ENCODE measurements around the gene FBXO21. TPM values are rescaled to one million over a fixed set of nuclear protein-coding genes. Genes with fewer than 3 reads are reported as not detected.

FBXO21 gene
- total and polyA plus RNA-seq, 9 donors = 47.8 to 287 (median 116) TPM

DNA sequence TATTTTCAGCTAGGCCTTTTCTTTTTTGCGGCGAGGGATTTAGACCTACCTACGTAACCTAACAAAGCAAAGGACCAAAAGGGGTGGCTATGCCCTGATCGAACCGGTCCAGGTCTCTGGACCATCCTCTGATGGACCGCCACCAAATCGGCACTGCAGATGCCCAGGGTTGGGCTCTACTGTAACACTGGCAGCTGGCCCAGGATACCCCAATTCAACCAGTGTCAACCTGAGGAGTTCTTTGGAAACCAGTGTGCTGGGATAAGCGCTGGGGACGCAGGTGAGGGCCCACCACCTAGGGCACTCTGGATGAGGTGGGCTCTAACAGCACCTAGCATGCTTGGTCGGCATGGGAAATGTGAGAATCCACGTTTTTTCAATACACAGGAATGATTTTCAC, 32.2 kb downstream of the FBXO21 start:
- Histone ChIP-seq H3K36me3 (no peaks in the 10 kb centered on the region), H3K4me1 (ENCODE audit: insufficient read depth) (peaks cover 10% of the 10 kb centered on the region), H3K27ac (no peak overlapping the region), H3K4me3 (no peak overlapping the region), H3K9me3 (no peaks in the 10 kb centered on the region), H3K27me3 (no peaks in the 10 kb centered on the region)
- WGBS, 3 donors = 87 to 94% (median 94%) methylated on average over 11 of the region's 11 CpGs
- TF ChIP-seq POLR2A (IDR thresholded peaks at IDR 0.05) (no peak), CTCF (IDR thresholded peaks at IDR 0.05) (no peak), EP300 (IDR thresholded peaks at IDR 0.05) (no peak)
- DNase-seq = no peak
- intact Hi-C loops (cut with DNase I) = no loop called here

- TF ChIP-seq CTCF (IDR thresholded peaks at IDR 0.05) = peak; percentile 39 to 69 (median 48)
- TF ChIP-seq POLR2A (IDR thresholded peaks at IDR 0.05) = no peak
- H3K4me3 ChIP-seq = no peak overlapping the region
- intact Hi-C loops (cut with DNase I) = no loop called here
- peak; percentile 44 to 76 (median 52) for DNase-seq
- no peaks in the 10 kb centered on the region for H3K9me3 ChIP-seq
- H3K27me3 ChIP-seq = no peaks in the 10 kb centered on the region
- no peaks in the 10 kb centered on the region for H3K36me3 ChIP-seq
- 79 to 85% (median 83%) methylated on average over 44 to 47 of the region's 47 CpGs for WGBS, 3 donors
- H3K4me1 ChIP-seq (ENCODE audit: insufficient read depth) = no peaks in the 10 kb centered on the region
- no peak overlapping the region for H3K27ac ChIP-seq
Measured at GRCh38 chr12:117155278-117156060, 34.8 kb downstream of the FBXO21 start.

DNA sequence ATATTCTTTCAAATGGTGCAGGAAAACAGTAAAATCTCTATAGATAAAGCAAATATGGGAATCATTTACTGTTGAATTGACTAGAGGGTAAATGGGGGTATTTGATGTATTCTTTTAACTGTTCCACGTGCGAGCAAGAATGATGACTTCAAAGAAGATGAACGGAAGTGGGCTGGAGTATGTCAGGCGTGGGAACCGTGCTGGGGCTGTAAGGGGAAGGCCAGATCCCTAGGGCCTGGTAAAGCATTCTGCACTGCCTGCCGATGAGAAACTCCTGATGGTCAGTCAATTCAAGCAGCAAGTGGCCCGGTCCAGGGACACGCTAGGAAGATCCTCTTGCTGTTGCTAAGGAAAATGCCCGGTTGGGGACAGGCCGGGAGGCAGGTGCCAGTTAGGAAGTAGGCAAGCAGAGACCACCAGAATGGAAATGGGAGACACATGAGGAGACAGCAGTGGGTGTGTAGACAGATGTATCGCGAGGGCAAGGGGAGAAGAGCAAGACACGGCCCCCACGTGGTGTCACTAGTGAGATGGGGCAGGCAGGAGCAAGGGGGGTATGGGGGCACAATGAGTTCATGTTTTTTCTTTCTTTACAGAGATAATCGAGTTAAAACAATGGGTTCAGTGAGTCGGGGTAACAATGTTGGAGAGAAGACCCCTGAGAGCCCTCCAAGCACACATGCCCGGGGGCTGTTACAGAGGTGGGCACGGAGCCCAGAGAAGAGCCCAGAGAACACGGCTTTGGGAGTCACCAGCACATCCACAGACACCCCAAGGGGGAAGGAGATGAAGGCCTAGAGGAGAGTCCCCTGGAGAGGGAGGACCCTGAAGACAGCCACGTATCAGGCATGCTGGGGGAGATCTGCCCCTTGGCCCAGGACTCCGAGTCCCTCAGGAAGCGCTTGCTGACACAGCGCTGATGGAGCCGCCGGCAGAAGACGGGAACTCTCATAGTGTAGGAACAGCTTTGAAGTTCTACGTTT, 37.2 kb downstream of the FBXO21 start:
- no peak overlapping the region for H3K4me3 ChIP-seq
- no peaks in the 10 kb centered on the region for H3K4me1 ChIP-seq (ENCODE audit: insufficient read depth)
- WGBS, 3 donors = 73 to 77% (median 74%) methylated on average over 27 of the region's 27 CpGs
- intact Hi-C loops (cut with DNase I) = no loop called here
- no peaks in the 10 kb centered on the region for H3K36me3 ChIP-seq
- H3K9me3 ChIP-seq = no peaks in the 10 kb centered on the region
- no peaks in the 10 kb centered on the region for H3K27me3 ChIP-seq
- no peak for TF ChIP-seq CTCF (IDR thresholded peaks at IDR 0.05)
- no peak for TF ChIP-seq POLR2A (IDR thresholded peaks at IDR 0.05)
- no peak for TF ChIP-seq EP300 (IDR thresholded peaks at IDR 0.05)
- no peak overlapping the region for H3K27ac ChIP-seq
- peak in 2 of 5 donors; percentile 8 to 34 for DNase-seq

- Histone ChIP-seq H3K9me3 (no peaks in the 10 kb centered on the region), H3K27ac (no peak overlapping the region), H3K4me3 (no peak overlapping the region), H3K4me1 (ENCODE audit: insufficient read depth) (no peaks in the 10 kb centered on the region), H3K36me3 (no peaks in the 10 kb centered on the region), H3K27me3 (no peaks in the 10 kb centered on the region)
- 30 to 46% (median 41%) methylated on average over 5 of the region's 5 CpGs for WGBS, 3 donors
- peak in 1 of 5 donors; percentile 2 for DNase-seq
- intact Hi-C loops (cut with DNase I) = no loop called here
- no peak for TF ChIP-seq POLR2A (IDR thresholded peaks at IDR 0.05)
- no peak for TF ChIP-seq EP300 (IDR thresholded peaks at IDR 0.05)
- no peak for TF ChIP-seq CTCF (IDR thresholded peaks at IDR 0.05)
Measured at GRCh38 chr12:117151403-117152031, 38.8 kb downstream of the FBXO21 start.
